Astrocyte (in vitro differentiated cells and primary cell): ENCODE results near the gene MFAP3L.

Experiments used
- CTCF ChIP-seq: IDR thresholded peaks from 2 replicates; pipeline ENCODE4 v1.5.1; 2011; ENCODE audit warnings: low read depth, mild to moderate bottlenecking, inconsistent platforms, low read length, moderate library complexity; ENCODE audit not compliant: insufficient read depth
- EZH2 ChIP-seq: IDR thresholded peaks from 2 replicates; pipeline ENCODE4 v1.6.1; 2012; ENCODE audit warnings: mild to moderate bottlenecking, low read length, inconsistent platforms; ENCODE audit not compliant: insufficient read depth

- TF ChIP-seq CTCF (no peak), EZH2 (no peak)
These were observed 25.0 kb downstream of the MFAP3L start for GRCh38 chr4:170001011-170001744.
